Hematopoietic multipotent progenitor cell treated with erythropoietin and hydrocortisone succinate and interleukin-3 and kit ligand, for 8 days (in vitro differentiated cells): ENCODE measurements around the gene UGT1A4.

Experiments
- DNase-seq: peaks from one replicate; pipeline ENCODE4 v3.0.0-alpha.2; 2015

UGT1A4 gene

GRCh38 chr2:233814056-233814835 lies 95.7 kb downstream of the UGT1A4 start:
- no peak for DNase-seq

GRCh38 chr2:233815861-233816260 lies 97.3 kb downstream of the UGT1A4 start:
- no peak for DNase-seq

GRCh38 chr2:233816334-233816733 lies 97.8 kb downstream of the UGT1A4 start:
- DNase-seq, result no peak

DNA sequence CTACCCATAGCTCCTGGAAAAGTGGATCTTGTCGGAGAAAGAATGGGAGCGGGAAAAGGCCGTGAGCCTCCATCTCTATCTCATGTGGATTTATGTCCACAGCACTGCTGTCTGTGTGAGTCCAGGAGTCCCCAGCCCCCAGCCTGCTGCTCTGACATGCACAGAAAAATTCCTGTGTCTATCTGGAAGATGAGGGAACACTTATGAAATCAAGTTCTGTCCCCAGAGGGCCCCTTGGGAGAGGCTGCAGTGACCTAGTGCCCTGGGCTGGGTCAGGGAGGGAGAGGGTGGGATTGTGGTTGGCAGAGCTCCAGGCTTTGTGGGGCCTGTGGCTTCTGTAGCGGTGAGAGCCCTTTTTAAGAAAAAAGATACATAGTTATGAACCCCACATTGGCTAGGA lies 98.2 kb downstream of the UGT1A4 start:
- DNase-seq, result no peak

DNA sequence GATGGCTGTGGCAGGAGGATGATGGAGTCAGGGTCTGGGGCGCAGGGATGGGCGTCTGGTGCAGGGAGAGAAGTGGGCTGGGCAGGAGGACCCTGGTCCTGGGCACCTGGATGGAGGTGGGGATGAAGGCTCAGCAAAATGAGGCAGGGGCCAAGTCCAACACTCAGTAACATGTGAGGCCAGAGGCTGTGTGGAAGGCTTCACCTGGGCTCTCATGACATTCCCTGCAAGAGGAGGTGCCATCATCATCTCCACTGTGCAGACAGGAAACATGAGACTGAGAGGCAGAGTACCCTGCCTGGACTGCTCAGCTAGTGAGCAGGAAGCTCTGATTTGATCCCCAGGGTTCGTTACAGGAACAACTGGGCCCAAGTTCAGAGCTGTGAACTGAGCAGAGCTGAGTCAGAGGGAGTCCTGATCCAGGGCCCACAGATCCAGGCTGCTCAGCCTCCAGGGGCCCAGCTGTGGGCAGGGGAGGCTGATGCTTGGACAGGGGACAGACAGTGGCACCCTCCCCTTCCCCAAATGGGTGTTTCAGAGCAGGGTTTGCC lies 98.9 kb downstream of the UGT1A4 start:
- DNase-seq, result no peak

DNA sequence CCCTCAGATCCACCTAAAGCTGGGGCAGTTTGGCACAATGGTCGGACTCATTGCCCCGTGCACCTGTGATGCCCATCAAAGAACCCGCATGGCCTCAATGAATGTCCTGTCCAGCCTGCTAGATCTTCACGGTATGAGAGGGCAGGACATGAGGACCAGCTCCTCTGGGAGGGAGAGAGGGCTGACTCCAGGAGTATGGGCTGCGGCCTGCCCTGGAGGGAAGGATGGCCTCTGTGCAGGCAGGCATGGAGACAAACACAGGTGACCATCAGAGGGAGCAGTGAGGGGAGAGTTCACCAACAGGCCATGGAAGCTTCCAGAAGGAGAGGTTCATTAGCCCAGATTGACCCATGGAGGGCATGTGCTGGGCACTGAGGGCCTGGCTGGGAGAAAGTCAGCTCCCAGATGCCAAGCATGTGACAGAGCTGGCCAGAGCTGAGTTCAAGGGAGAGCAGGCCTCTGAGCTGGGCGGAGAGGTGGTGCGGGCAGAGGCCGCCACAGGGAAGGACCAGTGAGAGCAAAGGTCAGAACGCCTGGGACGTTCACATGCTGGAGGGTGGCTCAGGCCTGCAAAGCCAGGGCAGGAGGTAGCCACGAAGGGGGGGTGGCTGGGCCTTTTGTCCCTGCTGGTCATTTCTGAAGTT lies 99.6 kb downstream of the UGT1A4 start:
- DNase-seq, result no peak

- no peak for DNase-seq
Observed at GRCh38 chr2:233818639-233819621, 100.4 kb downstream of the UGT1A4 start.

DNA sequence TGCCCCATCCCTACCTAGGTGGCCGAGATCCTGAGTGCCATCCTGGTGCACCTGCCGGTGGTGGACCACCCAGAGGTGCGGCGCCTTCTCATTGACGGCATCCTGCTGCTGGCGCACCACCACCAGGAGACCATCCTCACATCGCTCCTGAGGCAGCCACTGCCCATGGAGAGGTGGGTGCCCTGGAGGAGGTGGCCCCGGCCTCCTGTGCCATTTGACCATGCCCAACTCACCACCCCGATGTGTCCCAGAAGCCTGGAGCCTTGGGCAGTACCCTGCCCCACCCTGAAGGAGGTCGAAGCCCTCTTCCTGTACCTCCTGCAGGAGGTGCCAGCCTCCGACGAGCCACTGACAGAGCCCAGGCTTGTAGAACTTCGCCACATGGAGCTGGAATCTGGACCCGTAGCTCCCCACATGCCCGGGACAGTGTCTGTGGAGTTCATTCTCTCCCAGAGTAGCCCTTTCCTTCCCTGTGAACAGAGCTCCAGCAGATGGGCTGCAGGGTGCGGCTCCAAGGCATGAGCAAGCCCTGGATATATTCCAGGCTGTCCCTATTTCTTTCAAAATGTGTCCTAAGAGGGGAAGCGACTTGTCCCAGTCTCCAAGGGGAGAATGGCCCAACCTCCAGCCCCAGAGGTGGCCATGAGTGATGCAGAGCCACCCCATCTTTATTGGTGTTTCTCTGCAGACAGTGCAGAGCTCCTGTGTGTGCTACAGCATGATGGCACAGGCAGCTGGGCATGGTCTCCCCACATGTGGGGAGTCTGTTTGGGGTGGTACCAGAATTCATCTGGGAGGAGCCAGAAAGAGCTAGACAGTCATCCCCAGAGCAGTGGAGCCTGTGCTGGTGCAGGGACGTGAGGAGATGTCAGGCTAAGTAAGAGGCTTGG lies 101.6 kb downstream of the UGT1A4 start:
- DNase-seq, result no peak

DNA sequence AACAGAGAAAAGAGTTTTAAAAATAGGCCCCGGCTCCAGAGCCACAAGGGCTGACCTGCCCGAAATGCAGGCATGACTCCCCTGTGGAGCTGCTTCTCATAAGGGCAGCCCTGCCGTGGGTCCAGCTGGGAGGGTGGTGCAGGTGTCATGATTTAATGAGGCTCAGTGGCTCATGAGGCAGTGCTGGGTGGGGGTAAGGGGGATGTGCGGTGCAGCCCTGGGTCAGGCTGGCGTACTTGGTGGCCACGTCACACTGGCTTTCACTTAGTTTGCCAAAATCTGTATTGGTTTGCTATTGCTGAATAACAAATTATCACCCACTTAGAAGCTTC lies 102.2 kb downstream of the UGT1A4 start:
- no peak for DNase-seq

- no peak for DNase-seq
Observed at GRCh38 chr2:233821196-233821595, 102.7 kb downstream of the UGT1A4 start.

- DNase-seq, result no peak
Observed at GRCh38 chr2:233821709-233822100, 103.2 kb downstream of the UGT1A4 start.

- DNase-seq, result no peak
Observed at GRCh38 chr2:233822101-233822771, 103.7 kb downstream of the UGT1A4 start.
